Gastroesophageal sphincter (tissue), 3 donors: ENCODE data around the gene ZNF180.

Experiments
- CTCF ChIP-seq, 4 experiments: fragments of 200-600 bp in 2 of 4; fragments of 450-650 bp in 2 of 4; sonication (generic) in 1 of 4; IDR thresholded peaks; one replicate each; pipeline ENCODE4 v1.5.1; 2017 to 2019; ENCODE audit warnings: antibody characterized with exemption in 4 of 4, mild to moderate bottlenecking in 2 of 4, moderate library complexity in 2 of 4
- POLR2A ChIP-seq, 2 donors: fragments of 450-650 bp; IDR thresholded peaks; one replicate each; pipeline ENCODE4 v1.6.1; 2017; ENCODE audit warnings: antibody characterized with exemption in 2 of 2, mild to moderate bottlenecking in 2 of 2, moderate library complexity in 1 of 2

DNA sequence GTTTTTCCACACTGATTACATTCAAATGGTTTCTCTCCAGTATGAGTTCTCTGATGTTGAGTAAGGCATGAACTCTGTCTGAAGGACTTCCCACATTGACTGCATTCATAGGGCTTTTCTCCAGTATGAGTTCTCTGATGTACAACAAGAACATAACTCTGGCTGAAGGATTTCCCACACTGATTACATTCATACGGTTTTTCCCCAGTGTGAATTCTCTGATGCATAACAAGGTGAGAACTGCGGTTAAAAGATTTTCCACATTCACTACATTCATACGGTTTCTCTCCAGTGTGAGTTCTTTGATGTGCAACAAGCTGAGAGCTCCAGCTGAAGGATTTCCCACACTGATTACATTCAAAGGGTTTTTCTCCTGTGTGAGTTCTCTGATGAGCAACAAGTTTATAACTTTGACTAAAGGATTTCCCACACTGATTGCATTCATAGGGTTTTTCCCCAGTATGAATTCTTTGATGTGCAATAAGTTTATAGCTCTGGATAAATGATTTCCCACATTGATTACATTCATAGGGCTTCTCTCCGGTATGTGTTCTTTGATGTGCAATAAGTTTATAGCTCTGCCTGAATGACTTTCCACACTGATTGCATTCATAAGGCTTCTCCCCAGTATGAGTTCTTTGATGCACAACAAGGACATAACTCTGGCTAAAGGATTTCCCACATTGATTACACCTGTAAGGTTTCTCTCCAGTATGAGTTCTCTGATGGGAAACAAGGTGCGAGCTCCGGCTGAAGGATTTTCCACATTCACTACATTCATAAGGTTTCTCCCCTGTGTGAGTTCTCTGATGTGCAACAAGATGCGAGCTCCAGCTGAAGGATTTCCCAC, 23.5 kb downstream of the ZNF180 start:
- TF ChIP-seq CTCF (IDR thresholded peaks at IDR 0.05) (no peak), POLR2A (IDR thresholded peaks at IDR 0.05) (no peak)
